SU-DHL-6 (cell line): ENCODE results near the gene TGIF1.

Experiments
- CTCF ChIP-seq: fragments of 200-600 bp; sonication (generic); IDR thresholded peaks from one replicate; pipeline ENCODE4 v1.5.1; 2017; ENCODE audit warnings: antibody characterized with exemption, mild to moderate bottlenecking, low read length, moderate library complexity; ENCODE audit not compliant: insufficient read depth, poor library complexity, severe bottlenecking
- EZH2phosphoT487 ChIP-seq: fragments of 200-600 bp; sonication (generic), shearing (Covaris generic); conservative IDR thresholded peaks from 2 replicates; pipeline ENCODE4 v1.6.1; 2018; ENCODE audit warnings: mild to moderate bottlenecking, antibody characterized with exemption, low read length, moderate library complexity, mixed read lengths

- TF ChIP-seq CTCF (no peak), EZH2phosphoT487 (no peak)
Observed at GRCh38 chr18:3451183-3451988, 1.4 kb downstream of the TGIF1 start.
